ENCODE results near the gene EVC2. TPM values are rescaled to one million over a fixed set of nuclear protein-coding genes. Genes with fewer than 3 reads are reported as not detected.

The EVC2 gene
- total RNA-seq, 1 donor from 2014 or later = 0.75 TPM

DNA sequence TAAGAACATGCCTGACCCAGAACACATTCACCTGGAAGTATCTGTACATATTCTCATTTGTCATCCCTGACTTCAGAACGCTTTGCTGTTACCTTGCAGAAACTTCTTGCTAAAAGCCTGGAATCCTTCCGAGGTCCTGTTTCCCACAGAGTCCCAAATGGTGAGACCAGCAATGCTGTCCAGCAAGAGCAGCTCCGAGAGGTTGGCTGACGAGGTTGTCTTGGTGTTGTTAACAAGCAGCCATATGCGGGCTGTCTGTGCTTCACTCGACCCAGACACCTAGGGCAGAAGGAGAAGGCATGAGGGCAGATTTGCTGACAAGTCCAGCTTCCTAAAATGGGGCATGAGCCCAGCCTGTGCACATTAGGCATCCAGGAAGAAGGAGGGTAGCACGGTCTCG lies 19.3 kb downstream of the EVC2 start:
- ATAC-seq (no peak), DNase-seq (ENCODE audit: low spot score) (no peak)

GRCh38 chr4:5686338-5686737 lies 22.0 kb downstream of the EVC2 start:
- no peak for ATAC-seq

GRCh38 chr4:5685296-5685695 lies 23.1 kb downstream of the EVC2 start:
- DNase-seq (ENCODE audit: low spot score) (no peak), ATAC-seq (no peak)

More at GRCh38 chr4:5686338-5686737, 22.0 kb downstream of the EVC2 start:
- no peak for DNase-seq (ENCODE audit: low spot score)

- no peak for DNase-seq (ENCODE audit: low spot score)
- ATAC-seq = no peak
Measured at GRCh38 chr4:5683566-5683965, 24.8 kb downstream of the EVC2 start.

- ATAC-seq (no peak), DNase-seq (ENCODE audit: low spot score) (no peak)
Measured at GRCh38 chr4:5678977-5679376, 29.4 kb downstream of the EVC2 start.

DNA sequence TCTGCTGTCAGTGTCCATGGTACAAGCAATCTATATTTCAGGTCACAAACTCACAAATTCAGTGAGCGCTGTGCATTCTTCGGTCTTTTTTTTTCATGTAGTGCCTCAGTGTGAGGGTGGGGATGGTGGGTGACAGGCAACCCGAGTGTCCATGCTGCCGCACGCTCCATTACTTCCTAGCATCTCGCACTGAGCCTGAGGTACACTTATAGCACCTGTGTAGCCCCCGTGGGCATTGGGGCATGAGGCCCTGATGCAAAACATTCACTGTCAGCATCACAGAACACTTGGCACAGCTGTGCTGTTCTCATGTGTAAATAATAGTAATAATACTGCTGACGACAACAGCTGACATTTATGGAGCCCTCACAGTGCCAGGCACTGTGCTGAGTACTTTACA lies 31.6 kb downstream of the EVC2 start:
- no peak for DNase-seq (ENCODE audit: low spot score)

DNA sequence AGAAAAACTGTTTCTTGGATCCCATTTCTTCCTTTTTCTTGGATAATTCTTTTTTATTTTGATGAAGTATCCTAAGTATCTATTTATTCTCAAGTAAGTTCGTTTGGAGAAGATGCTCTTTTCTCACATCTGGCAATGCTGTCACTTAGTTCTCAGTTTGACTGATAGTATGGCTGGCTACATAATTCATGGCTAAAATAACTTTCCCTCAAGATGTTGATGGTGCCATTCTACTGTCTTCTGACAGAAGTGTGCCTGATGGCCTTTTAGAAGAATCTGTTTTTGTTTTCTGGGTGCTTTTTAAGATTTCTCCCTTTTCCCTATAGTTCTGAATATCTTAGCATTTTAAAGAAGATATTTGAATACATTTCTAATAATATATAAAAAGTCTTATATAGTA lies 41.6 kb downstream of the EVC2 start:
- DNase-seq (ENCODE audit: low spot score) (no peak), ATAC-seq (no peak)

More for the DNA sequence above, 31.6 kb downstream of the EVC2 start:
- ATAC-seq = no peak

DNA sequence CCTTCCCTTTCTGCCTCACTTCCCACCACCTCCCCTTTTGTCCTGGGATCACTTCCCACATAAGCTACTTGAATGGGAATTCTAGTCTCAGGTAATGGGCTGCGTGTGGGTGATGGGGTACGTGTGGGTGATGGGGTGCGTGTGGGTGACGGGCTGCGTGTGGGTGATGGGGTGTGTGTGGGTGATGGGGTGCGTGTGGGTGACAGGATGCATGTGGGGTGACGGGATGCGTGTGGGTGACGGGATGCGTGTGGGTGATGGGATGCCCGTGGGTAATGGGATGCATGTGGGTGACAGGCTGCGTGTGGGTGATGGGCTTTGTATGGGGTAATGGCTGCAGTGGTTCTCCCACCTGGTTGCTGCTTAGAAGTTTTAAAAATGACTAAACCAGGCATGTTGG lies 43.6 kb downstream of the EVC2 start:
- DNase-seq (ENCODE audit: low spot score) (no peak), ATAC-seq (no peak)

DNA sequence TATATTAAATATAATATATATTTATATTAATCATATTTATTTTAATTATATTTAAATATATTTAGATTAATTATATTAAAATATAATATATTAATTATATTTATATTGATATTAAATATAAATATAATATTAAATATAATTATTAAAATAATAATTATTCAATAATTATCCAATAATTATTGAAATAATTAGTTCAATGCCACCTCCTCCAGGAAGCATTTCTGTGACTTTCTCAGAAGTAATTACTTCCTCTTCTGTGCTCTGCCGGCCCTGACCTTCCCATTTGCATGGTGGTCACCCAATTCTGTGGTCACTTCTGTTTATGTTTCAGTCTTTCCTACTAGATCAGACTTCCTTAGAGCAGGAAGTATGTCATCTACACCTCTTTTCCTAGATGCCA lies 45.8 kb downstream of the EVC2 start:
- ATAC-seq = no peak

DNA sequence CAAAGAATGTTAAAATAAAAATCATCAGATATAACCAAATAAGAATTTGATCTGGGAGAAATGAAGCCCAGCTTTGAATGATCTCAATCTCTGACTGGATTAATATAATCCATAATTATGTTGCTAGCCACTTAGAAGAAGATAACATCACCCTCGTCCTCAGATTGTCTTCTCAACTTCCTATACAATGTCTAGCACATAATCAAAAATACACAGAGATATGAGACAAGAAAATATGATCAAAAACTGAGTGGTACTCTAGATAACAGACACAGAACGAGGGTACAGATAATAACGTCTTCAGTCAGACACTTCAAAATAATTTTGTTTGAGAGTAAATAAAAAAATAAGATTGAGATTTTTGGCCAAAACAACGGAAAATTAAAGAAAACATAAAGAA lies 47.1 kb downstream of the EVC2 start:
- ATAC-seq (no peak), DNase-seq (ENCODE audit: low spot score) (no peak)

More for the DNA sequence above, 45.8 kb downstream of the EVC2 start:
- no peak for DNase-seq (ENCODE audit: low spot score)

DNA sequence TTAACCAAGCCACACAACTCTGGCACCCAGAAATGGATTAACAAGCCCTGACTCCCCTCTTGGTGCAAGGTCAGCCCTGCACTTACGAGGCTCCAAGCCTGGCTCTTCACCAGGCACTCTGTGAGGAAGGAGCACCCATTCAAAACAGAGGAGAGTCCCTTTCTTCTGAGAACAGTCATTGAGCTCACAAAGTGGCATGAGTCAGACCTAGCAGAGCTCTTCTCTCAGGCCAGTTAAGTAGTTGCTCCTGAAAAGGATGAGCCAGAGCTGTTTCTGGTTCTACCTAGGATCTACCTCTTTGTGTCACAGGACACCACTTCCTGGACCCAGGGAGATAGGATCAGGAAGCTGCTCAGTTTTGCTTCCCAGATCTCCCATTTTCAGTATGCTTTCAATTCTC lies 48.2 kb downstream of the EVC2 start:
- no peak for ATAC-seq

GRCh38 chr4:5658974-5659373 lies 49.4 kb downstream of the EVC2 start:
- no peak for DNase-seq (ENCODE audit: low spot score)
- ATAC-seq = no peak

More for the DNA sequence above, 48.2 kb downstream of the EVC2 start:
- no peak for DNase-seq (ENCODE audit: low spot score)

- ATAC-seq (no peak), DNase-seq (ENCODE audit: low spot score) (no peak)
Measured at GRCh38 chr4:5656415-5656814, 51.9 kb downstream of the EVC2 start.

DNA sequence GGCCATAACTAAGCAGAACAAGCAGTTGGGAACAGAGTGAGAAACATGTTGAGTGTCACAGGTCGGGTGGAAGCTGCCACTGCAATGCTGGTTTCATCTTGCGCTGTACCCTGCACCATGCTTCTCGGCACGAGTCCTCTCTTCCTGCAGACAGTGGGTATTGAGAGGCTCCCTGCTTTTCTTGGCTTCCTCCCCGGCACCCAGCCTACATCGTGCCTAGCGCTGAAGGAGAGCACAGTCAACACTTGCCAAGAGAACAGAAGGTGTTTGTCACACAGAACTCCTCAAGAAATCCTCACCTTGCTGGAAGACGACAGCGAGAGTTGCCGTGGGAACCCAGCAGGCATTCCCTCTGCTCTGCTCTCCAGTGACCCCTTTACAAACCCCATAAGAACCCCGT lies 53.6 kb downstream of the EVC2 start:
- ATAC-seq = no peak
- DNase-seq (ENCODE audit: low spot score) = no peak

DNA sequence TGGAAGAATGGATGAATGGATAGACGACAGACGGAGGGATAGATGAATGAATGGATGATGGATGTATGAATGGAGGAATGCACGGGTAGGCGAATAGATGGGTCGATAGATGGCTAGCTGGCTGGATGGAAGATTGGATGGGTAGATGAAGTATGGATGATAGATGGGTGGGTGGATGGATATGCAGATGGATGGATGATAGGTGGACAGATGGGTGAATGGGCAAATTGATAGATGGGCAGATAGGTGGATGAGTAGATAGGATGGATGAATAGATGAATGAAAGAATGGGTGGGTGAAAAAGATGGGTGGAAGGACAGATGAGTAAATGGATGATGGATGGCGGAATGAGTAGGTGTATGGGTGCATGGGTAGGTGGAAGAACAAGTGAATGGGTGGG lies 57.3 kb downstream of the EVC2 start:
- no peak for DNase-seq (ENCODE audit: low spot score)
- ATAC-seq = no peak

DNA sequence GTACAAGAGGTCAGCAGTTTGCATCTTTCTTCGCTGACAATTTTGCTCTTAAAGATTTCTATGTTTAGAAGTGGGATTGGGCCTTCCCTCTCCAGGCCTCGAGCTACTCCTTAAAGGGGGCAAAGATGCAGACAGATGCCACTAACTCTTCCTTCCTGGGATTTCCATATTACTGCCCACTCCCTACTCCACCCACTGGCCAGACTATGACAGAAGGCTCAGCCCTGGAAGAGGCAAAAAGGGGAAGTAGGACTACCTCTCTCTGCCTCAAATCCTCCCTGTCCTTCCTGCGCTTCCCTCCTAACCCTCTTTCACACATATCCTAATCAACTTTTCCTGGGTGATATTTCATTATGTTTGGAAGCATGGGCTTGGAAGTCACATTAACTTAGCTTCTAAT lies 58.3 kb downstream of the EVC2 start:
- no peak for DNase-seq (ENCODE audit: low spot score)
- ATAC-seq = no peak

DNA sequence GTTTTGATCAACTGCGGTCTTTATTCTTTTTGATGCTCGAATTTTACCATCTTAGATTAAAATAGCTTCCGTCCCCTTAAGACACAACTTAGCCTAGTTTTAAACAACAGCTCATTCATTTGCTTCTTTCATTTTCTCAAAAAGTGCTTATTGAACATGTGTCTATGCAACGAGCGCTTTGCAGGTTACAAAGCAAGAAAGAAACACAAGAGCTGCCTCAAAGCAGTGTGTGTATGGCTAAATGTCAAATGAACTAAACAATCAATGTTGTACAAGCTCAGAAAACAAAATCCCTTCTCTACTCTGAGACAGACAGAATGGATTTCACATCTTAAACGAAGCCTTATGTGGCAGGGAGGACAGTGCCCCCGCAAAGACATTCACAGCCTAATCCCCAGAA lies 61.0 kb downstream of the EVC2 start:
- DNase-seq (ENCODE audit: low spot score) (no peak), ATAC-seq (no peak)

DNA sequence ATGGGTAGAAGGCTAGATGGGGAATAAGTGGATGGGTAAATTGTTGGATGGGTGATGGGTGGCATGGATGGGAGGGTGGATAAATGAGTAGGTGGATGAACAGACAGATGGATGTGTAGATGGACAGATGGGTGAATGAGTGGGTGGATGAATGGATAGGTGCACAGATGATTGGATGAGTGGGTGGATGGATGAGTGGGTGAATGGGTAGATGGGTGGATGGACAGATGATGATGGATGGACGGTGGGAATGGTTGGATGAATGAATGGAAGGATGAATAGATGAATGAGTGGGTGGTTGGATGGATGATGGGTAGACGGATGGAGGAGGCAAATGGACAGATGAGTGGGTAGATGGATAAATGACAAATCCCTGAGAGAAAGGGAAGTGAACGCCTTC lies 68.3 kb downstream of the EVC2 start:
- no peak for ATAC-seq
- no peak for DNase-seq (ENCODE audit: low spot score)

GRCh38 chr4:5639556-5639955 lies 68.8 kb downstream of the EVC2 start:
- ATAC-seq = no peak
- no peak for DNase-seq (ENCODE audit: low spot score)

DNA sequence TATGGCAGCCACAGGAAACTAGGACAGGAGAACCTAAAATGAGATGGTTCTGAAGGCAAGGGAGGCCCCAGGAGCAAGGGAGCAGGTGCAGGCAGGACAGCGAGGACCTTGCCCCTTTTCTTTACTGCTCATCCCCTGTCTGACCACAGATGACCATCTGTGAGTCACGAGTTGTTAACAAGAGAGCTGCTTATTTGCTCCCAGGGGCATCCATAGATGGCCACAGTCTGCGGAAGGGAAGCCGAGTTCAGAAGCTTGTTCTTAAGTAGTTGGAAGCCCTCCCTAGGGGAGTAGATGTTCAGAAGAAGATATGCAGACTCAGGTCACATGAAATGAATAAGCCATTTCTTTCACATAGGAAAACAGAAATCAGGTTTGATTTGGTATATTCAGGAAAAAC lies 69.4 kb downstream of the EVC2 start:
- DNase-seq (ENCODE audit: low spot score) (no peak), ATAC-seq (no peak)

DNA sequence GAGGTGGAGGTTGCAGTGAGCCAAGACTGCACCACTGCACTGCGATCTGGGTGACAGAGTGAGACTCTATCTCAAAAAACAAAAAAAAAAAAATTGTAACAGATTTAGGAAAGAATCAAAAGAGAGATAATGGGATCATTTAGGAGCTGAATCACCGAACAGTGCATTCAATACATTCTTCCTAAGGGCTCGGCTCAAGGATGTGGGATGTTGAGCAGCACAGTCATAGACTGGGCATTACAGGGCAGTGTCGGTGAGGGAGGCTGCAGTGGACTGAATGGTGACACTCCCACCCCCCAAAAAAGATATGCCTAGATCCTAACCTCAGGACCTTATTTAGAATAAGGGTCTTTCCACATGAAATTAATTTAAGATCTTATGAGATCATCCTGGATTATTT lies 70.0 kb downstream of the EVC2 start:
- no peak for DNase-seq (ENCODE audit: low spot score)
- no peak for ATAC-seq

DNA sequence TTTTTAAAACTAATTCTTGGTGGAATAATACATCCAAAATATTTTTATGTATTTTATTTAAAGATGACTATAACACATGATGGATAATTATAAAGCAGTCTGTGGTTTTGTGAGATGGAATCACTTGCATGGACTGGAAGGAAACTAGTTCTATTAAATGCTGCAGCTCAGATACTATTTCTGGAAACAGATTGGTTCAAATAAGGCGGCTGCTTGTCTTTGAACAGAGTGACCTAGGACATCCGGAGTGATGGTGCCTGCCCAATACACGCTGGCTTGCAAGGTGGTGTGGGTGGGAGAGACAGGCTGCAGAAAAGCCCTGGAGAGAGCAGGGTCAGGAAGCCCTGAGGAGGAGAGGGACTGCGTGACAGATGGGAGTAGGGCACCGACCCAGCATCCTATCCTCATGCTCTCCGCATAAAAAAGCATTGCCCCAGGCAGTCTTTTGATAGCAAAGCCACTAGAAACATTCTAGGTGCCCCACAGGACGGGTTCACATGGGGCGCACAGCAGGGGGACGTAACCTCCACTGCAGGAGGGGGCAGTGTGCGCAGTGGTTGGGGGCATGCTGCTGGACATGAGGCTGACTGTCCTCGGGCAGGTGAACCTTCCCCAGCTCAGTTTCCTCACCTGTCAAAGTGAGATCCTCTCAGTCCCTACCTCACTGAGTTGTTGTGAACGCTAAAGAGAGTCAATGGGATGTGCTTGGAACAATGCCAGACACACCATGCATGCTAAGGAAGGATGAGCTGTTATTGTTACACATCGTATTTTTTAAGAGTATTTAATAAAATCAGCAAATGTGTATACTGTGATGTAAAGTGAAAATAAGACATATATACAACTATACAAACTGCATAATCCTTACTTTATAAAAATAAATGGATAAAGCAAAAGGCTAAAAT lies 71.3 kb downstream of the EVC2 start:
- no peak for ATAC-seq
- no peak for DNase-seq (ENCODE audit: low spot score)

DNA sequence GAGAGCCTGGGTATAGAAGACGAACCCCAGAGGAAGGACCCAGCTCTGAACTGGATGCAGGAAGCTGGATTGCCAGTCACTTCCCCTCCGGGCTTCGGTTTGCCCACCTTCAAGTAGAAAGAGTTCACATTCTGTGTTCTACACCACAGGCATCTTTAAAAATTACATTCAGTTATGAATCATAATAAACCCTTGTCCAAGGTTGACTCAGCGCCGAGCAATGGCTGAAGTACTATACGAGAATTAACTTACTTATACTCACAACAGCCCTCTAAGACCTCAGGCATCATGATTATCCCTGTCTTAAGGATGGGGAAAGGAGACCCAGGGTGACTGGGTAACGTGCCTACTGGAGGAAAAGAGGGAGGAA lies 72.5 kb downstream of the EVC2 start:
- DNase-seq (ENCODE audit: low spot score) (no peak), ATAC-seq (no peak)

Data from left lobe of liver (tissue), 2 donors.